HG03095 (cell line): ENCODE measurements around the gene RPS8.
"Not testable (repeated sequence)": the region's sequence is repeated elsewhere in the genome, so short reads cannot be mapped to it uniquely, and the experiment has no call there.

Experiments
- ATAC-seq: cut with Tn5 transposase; IDR thresholded peaks from one replicate; pipeline ENCODE4 v1.9.1; 2021; ENCODE audit warnings: moderate library complexity; ENCODE audit not compliant: unreplicated experiment

The RPS8 gene

GRCh38 chr1:44819196-44819607, 43.9 kb downstream of the RPS8 start:
- peak; percentile 6 for ATAC-seq

- peak; percentile 77 for ATAC-seq
Observed at GRCh38 chr1:44819608-44820327, 44.4 kb downstream of the RPS8 start.

- no peak for ATAC-seq
Observed at GRCh38 chr1:44820328-44821239, 45.2 kb downstream of the RPS8 start.

GRCh38 chr1:44821240-44821715, 45.9 kb downstream of the RPS8 start:
- no peak for ATAC-seq

- ATAC-seq, result no peak
Observed at GRCh38 chr1:44822131-44822701, 46.9 kb downstream of the RPS8 start.

- no peak for ATAC-seq
Observed at GRCh38 chr1:44822981-44823451, 47.7 kb downstream of the RPS8 start.

GRCh38 chr1:44824392-44824791, 49.1 kb downstream of the RPS8 start:
- ATAC-seq, result not testable (repeated sequence)

- ATAC-seq, result no peak
Observed at GRCh38 chr1:44826375-44827196, 51.2 kb downstream of the RPS8 start.

GRCh38 chr1:44827197-44828002, 52.1 kb downstream of the RPS8 start:
- no peak for ATAC-seq

GRCh38 chr1:44828003-44828651, 52.8 kb downstream of the RPS8 start:
- ATAC-seq, result no peak
